GM23248 (cell line): ENCODE measurements around the gene RICTOR.

Experiments used
- EZH2 ChIP-seq: fragments of 200-600 bp; sonication (generic); IDR thresholded peaks from 2 replicates; pipeline ENCODE4 v1.6.1; 2018; ENCODE audit warnings: antibody characterized with exemption, mild to moderate bottlenecking; ENCODE audit not compliant: insufficient read depth, poor library complexity, severe bottlenecking
- EZH2phosphoT487 ChIP-seq: fragments of 200-600 bp; sonication (generic); IDR thresholded peaks from 2 replicates; pipeline ENCODE4 v1.6.1; 2018; ENCODE audit warnings: antibody characterized with exemption, moderate library complexity, mild to moderate bottlenecking, low read depth; ENCODE audit not compliant: insufficient read depth

GRCh38 chr5:39013938-39014337 lies 60.3 kb downstream of the RICTOR start:
- TF ChIP-seq EZH2 = no peak
- no peak for TF ChIP-seq EZH2phosphoT487
